ENCODE data around the gene MGLL.

DNA sequence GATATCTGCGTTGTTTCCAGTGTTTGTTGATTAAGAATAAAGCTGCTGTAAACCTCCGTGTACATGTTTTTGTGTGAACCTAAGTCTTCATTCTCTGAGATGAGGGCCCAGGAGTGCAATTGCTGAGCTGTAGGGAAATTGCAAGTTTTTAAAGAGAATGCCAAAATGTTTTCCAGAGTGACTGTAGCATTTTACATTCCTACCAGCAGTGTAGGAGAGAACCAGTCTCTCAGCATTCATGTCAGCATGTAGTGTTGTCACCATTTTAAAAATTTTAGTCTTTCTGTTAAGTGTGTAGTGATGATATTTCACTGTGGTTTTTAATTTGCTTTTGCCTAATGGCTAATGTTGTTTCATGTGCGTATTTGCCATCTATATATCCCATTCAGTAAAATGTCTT lies 3.4 kb upstream of the MGLL start:
- TF ChIP-seq, protein P1, sequence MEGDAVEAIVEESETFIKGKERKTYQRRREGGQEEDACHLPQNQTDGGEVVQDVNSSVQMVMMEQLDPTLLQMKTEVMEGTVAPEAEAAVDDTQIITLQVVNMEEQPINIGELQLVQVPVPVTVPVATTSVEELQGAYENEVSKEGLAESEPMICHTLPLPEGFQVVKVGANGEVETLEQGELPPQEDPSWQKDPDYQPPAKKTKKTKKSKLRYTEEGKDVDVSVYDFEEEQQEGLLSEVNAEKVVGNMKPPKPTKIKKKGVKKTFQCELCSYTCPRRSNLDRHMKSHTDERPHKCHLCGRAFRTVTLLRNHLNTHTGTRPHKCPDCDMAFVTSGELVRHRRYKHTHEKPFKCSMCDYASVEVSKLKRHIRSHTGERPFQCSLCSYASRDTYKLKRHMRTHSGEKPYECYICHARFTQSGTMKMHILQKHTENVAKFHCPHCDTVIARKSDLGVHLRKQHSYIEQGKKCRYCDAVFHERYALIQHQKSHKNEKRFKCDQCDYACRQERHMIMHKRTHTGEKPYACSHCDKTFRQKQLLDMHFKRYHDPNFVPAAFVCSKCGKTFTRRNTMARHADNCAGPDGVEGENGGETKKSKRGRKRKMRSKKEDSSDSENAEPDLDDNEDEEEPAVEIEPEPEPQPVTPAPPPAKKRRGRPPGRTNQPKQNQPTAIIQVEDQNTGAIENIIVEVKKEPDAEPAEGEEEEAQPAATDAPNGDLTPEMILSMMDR (IDR thresholded peaks at IDR 0.05; ENCODE audit: borderline replicate concordance, extremely low read depth, low read length, poor library complexity, severe bottlenecking) = no peak
- TF ChIP-seq EZH2 (IDR thresholded peaks at IDR 0.05; ENCODE audit: borderline replicate concordance, low read depth, low read length, severe bottlenecking) = no peak
